GM21526 (cell line): Measurements from ENCODE around the gene ZC3H18.

Experiments
- ATAC-seq: cut with Tn5 transposase; IDR thresholded peaks from one replicate; pipeline ENCODE4 v1.9.1; 2021; ENCODE audit warnings: moderate library complexity; ENCODE audit not compliant: unreplicated experiment, low FRiP score

ZC3H18 gene

DNA sequence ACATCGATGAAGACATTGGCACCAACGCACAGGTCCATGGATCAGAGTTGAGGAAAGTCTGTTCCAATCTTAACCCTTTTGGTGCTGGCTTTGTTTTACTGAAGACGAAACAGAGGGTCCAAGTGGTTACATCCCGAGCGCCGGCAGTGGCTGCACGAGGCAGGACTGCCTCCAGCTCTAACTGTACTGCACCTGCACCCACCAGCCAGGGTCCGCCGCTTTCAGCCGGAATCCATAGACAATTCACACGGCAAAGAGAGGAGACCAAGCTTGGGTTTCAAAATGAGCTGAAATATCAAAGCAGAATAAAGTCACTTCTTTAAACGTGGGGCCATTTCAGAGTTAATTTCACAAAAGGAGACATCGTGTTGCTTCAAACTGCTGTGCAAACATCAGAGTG lies 21.2 kb upstream of the ZC3H18 start:
- ATAC-seq: no peak

DNA sequence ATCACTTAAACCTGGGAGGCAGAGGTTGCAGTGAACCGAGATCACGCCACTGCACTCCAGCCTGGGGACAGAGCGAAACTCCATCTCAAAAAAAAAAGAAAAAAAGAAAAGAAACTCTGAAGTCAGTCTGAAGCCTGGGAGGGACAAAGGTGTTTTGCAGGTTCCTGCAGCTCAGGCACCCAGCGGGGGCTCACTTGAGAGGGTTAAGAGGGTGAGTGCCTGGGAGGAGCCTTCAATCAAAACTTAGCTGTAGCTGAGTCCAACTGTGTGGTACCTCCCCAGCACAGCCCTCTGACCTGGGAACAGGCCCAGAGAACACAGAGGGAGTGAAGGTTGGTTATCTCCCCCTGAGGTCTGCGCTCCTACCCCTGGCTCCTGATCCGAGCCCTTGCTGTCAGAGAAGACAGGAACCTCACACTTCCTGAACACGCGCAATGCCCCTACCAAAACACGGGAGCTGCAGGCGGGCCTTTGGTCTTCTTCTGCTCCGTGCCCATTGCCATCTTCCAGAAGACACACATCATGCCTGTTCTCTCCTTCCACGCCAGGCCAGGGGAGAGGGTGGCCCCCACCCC lies 20.4 kb upstream of the ZC3H18 start:
- ATAC-seq: no peak

DNA sequence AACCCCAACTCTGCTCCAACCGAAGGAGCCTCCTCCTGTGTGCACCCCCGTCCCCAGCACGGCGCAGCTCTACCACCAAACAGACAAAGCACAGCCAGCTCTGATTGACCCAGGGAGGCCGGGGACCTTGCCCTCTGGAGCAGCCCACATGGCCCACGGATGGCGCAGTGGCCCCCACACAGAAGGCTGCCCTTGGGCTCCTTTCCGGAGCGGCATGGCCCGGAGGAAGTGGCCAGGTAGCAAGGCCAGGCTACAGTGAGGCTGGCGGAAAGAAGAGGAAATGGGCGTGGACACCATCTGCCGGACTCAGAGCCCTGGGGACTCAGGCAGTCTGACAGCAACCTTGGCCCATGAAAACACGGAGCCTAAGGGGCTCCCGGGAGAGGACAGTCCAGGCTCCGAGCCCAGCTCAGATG lies 19.9 kb upstream of the ZC3H18 start:
- ATAC-seq: no peak

DNA sequence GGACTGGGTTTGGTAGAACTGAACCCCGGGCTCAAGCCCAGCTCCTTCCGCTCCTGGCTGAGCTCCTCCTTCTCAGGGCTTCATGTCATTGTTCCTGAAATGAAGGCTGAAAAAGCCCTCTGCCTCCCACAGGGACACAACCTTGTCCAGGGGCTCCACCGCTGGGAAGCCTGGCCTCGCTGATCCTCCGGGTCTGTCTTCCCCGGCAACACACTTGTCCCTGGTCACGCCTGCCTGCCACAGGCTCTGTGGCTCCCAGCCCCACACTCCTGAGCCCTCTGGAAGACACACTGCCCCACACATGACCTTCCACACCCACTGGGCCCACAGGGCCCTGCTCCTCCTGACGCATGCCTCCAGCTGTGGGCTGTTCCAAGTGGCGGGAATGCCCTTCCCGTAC lies 18.0 kb upstream of the ZC3H18 start:
- no peak for ATAC-seq

DNA sequence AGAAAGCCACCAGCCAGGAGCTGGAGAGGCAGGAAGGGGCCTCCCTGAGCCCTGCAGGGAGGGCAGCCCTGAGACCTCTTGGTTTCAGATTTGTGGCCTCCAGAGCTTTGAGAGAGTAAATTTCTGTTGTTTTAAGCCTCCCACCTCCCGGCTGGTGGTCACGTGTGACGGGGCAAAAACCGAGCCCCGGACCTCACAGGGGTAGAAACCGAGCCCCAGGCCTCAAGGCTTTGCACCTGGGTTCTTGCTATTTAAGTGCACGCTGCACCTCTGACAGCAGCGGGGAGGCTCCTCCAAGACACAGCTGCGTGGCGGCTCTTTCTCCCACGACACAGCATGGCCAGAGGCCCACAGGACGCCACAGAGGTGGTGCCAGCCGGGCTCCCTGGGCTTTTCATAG lies 17.4 kb upstream of the ZC3H18 start:
- no peak for ATAC-seq

DNA sequence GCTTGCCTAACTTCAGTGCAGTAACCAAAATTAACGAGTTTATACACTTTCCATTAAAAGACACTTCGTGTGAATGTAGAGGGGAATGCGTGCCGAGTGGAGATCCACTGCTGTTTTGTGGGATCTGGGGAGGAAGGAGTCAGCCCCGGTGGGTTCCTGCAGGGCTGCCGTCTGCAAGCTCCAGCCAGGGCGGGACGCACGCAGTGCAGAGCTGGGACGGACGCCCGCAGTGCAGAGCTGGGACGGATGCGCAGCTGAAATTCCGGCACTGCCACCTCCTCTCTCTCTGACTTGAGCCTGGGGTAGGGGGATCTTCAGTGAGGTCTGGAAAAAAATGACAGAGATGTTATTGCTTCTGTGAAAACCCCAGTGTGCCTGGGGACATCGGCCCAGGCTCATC lies 16.5 kb upstream of the ZC3H18 start:
- no peak for ATAC-seq

DNA sequence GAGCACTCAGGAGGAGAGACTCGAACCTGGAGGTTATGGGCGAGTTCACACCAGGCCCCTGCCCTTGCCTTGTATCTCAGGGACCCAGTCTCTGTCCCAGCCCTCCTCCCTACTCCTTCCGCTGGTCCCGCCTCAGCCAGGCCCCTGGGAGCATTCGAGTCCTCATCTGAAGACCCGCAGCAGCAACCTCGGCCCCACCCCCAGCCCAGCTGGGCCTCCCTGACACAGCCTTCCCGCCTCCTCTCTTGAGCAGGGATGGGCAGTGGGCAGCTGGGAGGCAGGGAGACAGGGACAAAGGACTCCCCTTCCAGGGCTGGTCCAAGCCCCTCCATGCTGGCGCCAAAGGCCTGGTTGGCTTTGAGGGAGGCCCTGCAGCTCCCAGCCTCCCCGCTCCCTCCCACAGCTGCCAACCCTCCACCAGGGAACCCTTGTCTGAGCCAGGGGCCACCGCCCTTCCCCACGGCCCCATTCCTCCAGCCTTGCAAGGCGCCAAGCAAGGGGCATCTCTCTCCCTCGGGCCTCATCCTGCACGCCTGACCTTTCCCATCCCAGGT lies 15.4 kb upstream of the ZC3H18 start:
- no peak for ATAC-seq

DNA sequence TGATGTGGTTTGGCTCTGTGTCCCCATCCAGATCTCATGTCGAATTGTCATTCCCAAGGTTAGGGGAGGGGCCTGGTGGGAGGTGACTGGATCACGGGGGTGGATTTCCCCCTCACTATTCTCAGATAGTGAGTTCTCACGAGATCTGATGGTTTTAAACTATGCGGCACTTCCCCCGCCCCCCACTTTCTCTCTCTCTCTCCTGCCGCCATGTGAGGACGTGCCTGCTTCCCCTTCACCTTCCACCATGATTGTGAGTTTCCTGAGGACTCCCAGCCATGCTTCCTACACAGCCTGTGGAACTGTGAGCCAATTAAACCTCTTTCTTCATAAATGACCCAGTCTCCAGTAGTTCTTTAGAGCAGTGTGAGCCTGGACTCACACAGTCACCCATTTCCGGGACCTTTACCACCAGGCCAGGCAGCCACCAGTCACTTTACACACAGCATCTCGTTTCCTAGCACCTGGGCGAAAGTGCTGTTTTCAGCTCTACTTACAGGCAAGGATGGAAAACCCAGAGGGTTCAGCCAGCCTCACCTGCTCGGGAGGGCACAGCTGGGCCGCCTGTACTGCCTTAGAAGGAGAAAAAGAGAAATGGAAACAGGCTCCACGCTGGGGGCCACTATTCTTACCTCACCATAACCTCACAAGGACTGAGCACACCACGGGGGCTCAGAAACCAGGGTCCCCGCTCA lies 13.8 kb upstream of the ZC3H18 start:
- no peak for ATAC-seq

DNA sequence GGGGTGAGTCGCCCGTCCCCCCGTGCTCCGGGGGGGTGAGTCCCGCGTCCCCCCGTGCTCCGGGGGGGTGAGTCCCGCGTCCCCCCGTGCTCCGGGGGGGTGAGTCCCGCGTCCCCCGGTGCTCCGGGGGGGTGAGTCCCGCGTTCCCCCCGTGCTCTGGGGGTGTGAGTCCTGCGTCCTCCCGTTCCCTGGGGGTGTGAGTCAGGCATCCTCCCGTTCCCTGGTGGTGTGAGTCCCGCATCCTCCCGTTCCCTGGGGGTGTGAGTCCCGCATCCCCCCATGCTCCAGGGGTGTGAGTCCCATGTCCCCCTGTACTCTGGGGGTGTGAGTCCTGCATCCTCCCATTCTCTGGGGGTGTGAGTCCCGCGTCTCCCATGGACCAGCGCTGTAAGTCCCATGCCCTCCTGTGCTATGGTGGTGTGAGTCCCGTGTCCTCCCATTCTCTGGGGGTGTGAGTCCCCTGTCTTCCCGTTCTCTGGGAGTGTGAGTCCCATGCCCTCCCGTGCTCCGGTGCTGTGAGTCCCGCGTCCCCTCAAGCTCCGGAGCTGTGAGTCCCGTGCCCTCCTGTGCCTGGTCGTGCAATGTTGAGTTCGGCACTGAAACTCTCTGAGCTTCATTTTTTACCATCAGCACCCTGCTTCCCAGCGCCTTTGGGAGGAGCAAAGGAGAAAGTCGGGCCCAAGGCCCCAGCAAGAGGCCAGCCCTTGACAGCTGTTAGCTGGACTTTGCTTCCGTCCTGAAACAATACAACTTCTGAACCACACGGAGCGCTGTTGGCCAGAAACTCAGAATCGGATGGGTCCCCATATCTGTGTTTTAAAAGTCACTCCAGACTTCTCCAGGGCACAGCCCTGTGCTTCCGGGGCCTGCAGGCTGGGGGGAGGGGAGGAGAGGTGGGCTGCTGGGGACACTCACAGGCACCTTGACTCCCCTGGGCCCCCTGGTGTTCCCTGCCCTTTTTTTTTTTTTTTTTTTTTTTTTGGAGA lies 11.5 kb upstream of the ZC3H18 start:
- ATAC-seq: no peak

DNA sequence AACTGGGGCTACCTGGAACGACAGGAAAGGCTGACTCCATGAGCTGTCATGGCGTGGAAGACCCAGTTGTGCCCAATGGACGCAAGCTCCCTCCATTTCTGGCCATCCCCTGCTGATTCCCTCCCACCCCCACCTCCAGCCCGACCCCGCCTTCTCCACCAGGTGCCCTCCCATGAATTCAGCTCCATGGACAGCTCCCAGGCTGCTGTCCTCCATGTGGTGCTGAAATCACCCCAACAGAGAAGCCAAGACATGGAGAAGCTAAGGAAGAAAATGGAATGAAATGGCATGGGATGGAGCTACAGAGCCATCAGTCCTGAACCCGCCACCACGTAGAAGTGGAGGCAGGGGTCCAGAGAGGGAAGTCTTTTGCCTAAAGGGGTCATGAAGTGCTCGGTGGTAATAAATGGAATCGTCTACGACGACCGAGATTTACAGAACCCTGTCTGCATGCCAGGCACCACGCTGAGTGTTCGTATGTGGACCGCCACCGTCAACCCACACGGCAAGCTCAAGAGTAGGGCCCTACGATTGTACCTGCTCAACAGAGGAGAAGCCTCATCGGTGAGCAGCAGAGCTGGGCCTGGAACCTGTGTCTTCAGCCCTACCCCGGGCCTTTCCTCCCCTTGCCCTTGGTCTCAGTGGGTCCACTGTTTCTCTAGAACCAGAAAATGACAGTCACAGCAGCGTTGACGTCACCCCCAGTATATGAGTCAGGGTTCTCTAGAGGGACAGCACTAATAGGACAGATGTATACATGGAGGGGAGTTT lies 9.3 kb upstream of the ZC3H18 start:
- no peak for ATAC-seq

DNA sequence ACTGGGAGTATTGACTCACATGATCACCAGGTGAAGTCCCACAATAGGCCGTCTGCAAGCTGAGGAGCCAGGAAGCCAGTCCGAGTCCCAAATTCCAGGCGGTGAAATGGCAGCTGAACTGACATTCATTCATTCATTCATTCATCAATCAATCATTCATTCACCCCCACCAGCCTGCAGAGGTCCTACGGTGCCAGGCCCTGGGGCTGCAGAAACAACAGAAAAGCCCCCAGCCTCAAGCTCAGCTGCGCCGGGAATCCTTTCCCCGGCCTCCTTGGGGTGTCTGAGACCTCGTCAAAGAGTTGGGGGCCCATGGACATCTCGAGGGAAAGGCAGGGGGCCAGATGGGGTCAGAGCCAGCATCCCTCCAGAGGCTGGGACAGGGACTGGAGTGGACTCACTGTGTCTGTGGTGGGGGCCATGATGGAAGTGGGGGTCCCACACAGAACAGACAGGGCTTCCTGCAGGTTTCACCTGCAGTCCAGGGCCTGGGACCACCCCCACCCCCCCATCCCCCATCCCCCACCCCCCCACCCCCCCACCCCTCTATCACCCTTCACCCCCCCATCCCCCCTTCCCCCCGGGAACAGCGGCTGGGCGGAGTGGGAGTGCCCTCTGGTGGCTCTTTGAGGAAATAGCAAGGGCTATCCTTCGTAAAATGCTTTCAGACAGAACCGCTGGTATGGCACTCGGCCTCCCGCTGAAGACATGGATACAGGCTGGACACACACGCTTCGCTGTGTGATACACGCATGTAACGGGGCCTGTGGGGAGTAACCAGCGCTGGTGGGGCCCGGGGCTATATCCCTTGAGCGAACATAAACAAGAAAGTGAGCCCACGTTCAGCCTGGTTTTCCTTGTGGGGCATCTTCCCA lies 8.5 kb upstream of the ZC3H18 start:
- ATAC-seq: no peak

DNA sequence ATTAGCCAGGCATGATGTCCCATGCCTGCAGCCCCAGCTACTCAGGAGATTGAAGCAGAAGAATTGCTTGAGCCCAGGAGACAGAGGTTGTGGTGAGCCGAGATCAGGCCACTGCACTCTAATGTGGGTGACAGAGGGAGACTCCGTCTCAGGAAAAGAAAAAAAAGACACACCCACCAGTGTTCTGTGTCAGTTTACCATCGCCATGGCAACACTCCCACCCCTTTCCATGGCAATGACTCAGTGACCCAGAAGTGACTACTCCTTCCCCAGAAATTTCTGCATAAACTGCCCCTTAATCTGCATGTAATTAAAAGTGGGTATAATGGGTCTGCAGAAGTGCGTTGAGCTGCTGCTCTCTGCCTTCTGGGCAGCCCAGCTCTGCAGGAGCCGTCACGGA lies 4.0 kb upstream of the ZC3H18 start:
- no peak for ATAC-seq

DNA sequence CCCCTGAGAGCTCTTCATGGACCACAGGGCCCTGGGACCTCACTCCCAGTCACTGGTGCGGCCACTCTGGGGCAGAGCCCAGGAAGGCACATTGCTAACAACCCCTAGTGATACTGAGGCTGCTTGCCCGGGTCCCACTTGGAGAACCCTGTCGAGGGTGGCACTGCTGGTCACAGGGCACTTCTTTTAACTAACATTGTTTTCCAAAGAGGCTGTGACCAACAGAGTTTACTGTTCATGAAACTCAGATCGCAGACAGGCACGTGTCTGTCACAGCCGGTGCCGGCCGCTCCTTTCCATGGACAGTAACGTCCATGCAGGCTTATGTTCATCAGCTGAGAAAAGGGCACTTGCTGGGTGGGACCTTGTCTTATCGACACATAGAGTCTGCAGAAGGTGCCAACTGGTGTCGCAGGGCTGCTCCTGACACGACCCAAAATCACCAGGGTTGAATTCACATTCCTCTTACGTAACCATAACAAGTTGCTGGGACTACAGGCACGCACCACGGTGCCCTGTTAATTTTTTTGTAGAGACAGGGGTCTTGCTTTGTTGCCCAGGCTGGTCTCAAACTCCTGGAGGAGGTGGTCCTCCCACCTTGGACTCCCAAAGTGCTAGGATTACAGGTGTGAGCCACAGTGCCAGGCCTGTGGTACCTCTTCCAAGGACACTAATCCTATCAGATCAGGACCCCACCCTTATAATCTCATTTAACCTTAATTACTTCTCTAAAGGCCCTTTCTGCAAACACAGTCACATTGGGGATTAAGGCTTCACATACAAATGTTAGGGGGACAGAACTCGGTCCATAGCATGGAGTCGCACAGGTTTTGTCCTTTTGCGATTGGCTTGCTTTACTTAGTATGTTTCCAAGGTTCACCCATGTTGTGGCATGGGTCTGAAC lies 1.2 kb upstream of the ZC3H18 start:
- ATAC-seq: no peak

DNA sequence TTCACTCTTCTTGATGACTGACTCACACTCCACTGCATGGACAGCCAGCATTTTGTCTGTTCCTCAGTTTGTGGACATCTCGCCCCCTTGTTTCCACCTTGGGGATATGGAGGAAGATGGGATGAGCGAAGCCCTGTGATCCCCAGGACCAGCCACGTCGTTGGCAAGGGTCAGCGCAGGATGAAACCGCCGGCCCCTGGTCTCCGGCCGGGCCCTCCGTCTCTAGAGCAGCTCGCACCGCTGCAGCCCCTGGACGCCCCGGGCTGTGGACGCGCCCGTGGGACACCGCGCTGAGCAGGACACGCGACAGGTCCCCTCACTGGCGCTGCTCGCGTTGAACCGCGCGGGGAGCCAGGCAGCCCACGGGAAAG lies 604 bp upstream of the ZC3H18 start:
- ATAC-seq: peak; percentile 35

DNA sequence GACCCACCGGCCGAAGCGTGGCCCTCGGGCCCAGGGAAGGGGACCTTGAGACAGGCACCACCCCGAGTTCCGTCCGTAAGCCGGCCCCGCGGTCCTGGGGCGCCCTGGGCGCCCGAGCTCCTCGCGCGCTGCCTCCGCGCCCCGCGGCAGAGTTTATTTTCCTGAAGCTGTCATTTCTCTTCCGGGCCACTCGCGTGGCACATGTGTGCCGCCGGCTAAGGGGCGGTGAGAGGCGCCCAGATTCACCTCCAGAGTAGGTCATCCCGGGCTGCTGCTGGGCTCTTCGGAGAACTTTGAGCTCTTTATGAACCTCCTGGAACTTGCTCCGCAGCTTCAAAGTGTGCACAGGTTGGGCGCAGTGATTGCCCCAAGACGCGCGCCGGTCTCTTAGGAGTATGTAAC lies 489 bp downstream of the ZC3H18 start:
- ATAC-seq: peak; percentile 21

DNA sequence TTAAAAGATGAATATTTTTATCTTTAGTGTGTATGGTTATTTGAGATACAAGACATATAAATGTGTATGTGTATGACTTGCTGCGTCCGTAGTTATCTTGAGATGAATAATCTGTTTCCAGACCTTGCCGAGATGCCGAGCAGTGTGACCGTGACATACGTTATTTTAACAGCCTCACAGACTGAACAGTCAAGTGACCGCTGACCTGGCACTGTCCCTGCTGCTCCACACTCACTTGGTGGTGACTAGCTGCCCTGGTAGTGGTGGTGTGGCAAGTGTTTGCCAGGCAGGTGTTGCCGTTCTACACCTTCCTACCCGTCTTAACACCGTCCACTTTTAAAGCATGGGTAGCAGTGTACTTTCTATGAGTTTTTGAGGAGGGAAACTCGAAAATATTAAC lies 5.0 kb downstream of the ZC3H18 start:
- no peak for ATAC-seq

DNA sequence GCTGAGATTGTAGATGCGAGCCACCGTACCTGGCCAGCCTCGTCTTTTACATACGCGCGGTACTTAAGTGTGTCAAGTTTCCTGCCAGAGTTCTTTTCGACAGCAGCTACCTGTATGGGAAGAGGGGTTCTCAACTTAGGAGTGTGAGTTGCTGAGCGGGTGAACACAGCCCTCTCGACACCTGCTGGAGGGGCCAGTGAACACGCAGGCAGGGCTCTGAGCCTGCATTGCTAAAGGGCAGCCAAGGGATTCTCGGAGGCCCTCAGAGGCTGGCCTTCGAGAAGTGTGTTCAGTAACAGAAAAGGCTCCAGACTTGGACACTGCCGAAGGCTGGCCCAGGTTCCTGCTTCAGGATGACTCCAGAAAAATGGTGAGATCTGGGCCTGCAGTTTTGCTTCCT lies 6.1 kb downstream of the ZC3H18 start:
- ATAC-seq: no peak

DNA sequence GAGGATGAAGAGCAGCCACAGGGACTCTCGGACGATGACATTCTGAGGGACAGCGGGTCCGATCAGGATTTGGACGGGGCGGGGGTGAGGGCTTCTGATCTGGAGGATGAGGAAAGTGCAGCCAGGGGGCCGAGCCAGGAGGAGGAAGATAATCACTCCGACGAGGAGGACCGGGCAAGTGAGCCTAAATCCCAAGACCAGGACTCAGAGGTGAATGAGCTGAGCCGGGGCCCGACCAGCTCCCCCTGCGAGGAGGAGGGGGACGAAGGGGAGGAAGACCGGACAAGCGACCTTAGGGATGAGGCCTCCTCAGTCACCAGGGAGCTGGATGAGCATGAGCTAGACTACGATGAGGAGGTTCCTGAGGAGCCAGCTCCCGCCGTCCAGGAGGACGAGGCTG lies 7.0 kb downstream of the ZC3H18 start:
- ATAC-seq: no peak
